G401 (cell line): ENCODE data around the gene IL31. TPM values are rescaled to one million over a fixed set of nuclear protein-coding genes. Genes with fewer than 3 reads are reported as not detected.

Experiments used
- total RNA-seq: library from RNA; depleted of rRNA; stranded (reverse); fragments of >200 nt; shearing (Covaris generic); gene quantifications from 2 replicates; pipeline ENCODE4 v1.2.3, GENCODE V29; 2014; rRNA removed

IL31 gene
- total RNA-seq, 1 experiment from 2014 or later, result not detected

Other genes with a start within 250 kb of the IL31 start
- gene BCL7A, start 152.3 kb downstream of the IL31 start, total RNA-seq, result 10.6 and 16.1 TPM in 2 replicates
- gene MLXIP, start 95.5 kb downstream of the IL31 start, total RNA-seq, result 4.3 and 4.6 TPM in 2 replicates
- gene LRRC43, start 8.9 kb upstream of the IL31 start, total RNA-seq, result not detected in 2 replicates
- gene B3GNT4, start 29.5 kb upstream of the IL31 start, total RNA-seq, result 0.06 and 2.5 TPM in 2 replicates
- 79.6 and 93.7 TPM in 2 replicates for gene DIABLO, start 51.8 kb upstream of the IL31 start, total RNA-seq
- gene VPS33A, start 92.3 kb upstream of the IL31 start, total RNA-seq, result 37.1 and 65.0 TPM in 2 replicates
- 19.7 and 21.6 TPM in 2 replicates for gene CLIP1, start 248.4 kb upstream of the IL31 start, total RNA-seq